Stimulated activated CD8-positive, alpha-beta memory T cell treated with anti-CD3 and anti-CD28 coated beads, Interleukin-4, amount 100 ng/mL, for 24 hours (primary cell): ENCODE measurements around the gene ASMTL.
"Not testable (repeated sequence)": the region's sequence is repeated elsewhere in the genome, so short reads cannot be mapped to it uniquely, and the experiment has no call there.

Source experiments
- DNase-seq: peaks from one replicate; pipeline ENCODE4 v3.0.0-alpha.2; 2020; ENCODE audit warnings: low read depth

The ASMTL gene

GRCh38 chrX:1482530-1482928 lies 29.8 kb upstream of the ASMTL start:
- DNase-seq = not testable (repeated sequence)

- DNase-seq = peak; percentile 50
These were observed 29.2 kb upstream of the ASMTL start for GRCh38 chrX:1481636-1482529.

- no peak for DNase-seq
These were observed 27.5 kb upstream of the ASMTL start for GRCh38 chrX:1480082-1480785.

GRCh38 chrX:1477801-1478458 lies 25.2 kb upstream of the ASMTL start:
- no peak for DNase-seq

- no peak for DNase-seq
These were observed 24.5 kb upstream of the ASMTL start for GRCh38 chrX:1477229-1477628.

- no peak for DNase-seq
These were observed 24.0 kb upstream of the ASMTL start for GRCh38 chrX:1476682-1477081.

GRCh38 chrX:1475881-1476280 lies 23.2 kb upstream of the ASMTL start:
- no peak for DNase-seq

GRCh38 chrX:1475481-1475880 lies 22.8 kb upstream of the ASMTL start:
- no peak for DNase-seq

- DNase-seq = not testable (repeated sequence)
These were observed 21.9 kb upstream of the ASMTL start for GRCh38 chrX:1474593-1474992.

GRCh38 chrX:1472975-1473374 lies 20.3 kb upstream of the ASMTL start:
- no peak for DNase-seq

- peak; percentile 64 for DNase-seq
These were observed 15.6 kb upstream of the ASMTL start for GRCh38 chrX:1468250-1468772.

- DNase-seq = no peak
These were observed 14.4 kb upstream of the ASMTL start for GRCh38 chrX:1466971-1467561.

- no peak for DNase-seq
These were observed 13.5 kb upstream of the ASMTL start for GRCh38 chrX:1466232-1466661.

- DNase-seq = no peak
These were observed 12.8 kb upstream of the ASMTL start for GRCh38 chrX:1465286-1466231.

GRCh38 chrX:1464971-1465285 lies 12.2 kb upstream of the ASMTL start:
- DNase-seq = no peak

- no peak for DNase-seq
These were observed 11.6 kb upstream of the ASMTL start for GRCh38 chrX:1464041-1464970.

GRCh38 chrX:1463581-1463980 lies 10.9 kb upstream of the ASMTL start:
- no peak for DNase-seq

GRCh38 chrX:1462596-1463251 lies 10.0 kb upstream of the ASMTL start:
- peak; percentile 48 for DNase-seq

- DNase-seq = no peak
These were observed 9.4 kb upstream of the ASMTL start for GRCh38 chrX:1462110-1462509.

- DNase-seq = no peak
These were observed 3.2 kb upstream of the ASMTL start for GRCh38 chrX:1455948-1456280.
